IPS DF 19.7 (cell line): ENCODE measurements around the gene CHD1L.
A peak's percentile ranks its signal among the peaks of the same experiment; 100 is the strongest.
"Not testable (repeated sequence)": the region's sequence is repeated elsewhere in the genome, so short reads cannot be mapped to it uniquely, and the experiment has no call there.

Experiments used
- DNase-seq: peaks from one replicate; pipeline ENCODE4 v3.0.0-alpha.2; 2013; ENCODE audit warnings: low read depth, low spot score

Gene CHD1L

GRCh38 chr1:147242449-147243227 lies at the start of gene CHD1L:
TSS of gene CHD1L (plus strand) at chr1:147242684. CDS start at chr1:147242704, 20 bp downstream.
- peak; percentile 82 for DNase-seq

GRCh38 chr1:147197324-147197723 lies 45.2 kb upstream of the CHD1L start:
- DNase-seq: not testable (repeated sequence)

GRCh38 chr1:147201276-147201675 lies 41.2 kb upstream of the CHD1L start:
- DNase-seq: no peak

GRCh38 chr1:147201786-147202185 lies 40.7 kb upstream of the CHD1L start:
- no peak for DNase-seq

- no peak for DNase-seq
These were observed 39.9 kb upstream of the CHD1L start for GRCh38 chr1:147202576-147202975.

GRCh38 chr1:147204080-147204479 lies 38.4 kb upstream of the CHD1L start:
- no peak for DNase-seq

GRCh38 chr1:147207192-147207591 lies 35.3 kb upstream of the CHD1L start:
- no peak for DNase-seq

GRCh38 chr1:147208619-147209018 lies 33.9 kb upstream of the CHD1L start:
- no peak for DNase-seq

GRCh38 chr1:147209825-147210821 lies 32.4 kb upstream of the CHD1L start:
- DNase-seq: no peak

- no peak for DNase-seq
These were observed 31.5 kb upstream of the CHD1L start for GRCh38 chr1:147210987-147211386.

GRCh38 chr1:147211577-147211976 lies 30.9 kb upstream of the CHD1L start:
- DNase-seq: no peak

GRCh38 chr1:147213271-147213670 lies 29.2 kb upstream of the CHD1L start:
- no peak for DNase-seq

- DNase-seq: no peak
These were observed 28.2 kb upstream of the CHD1L start for GRCh38 chr1:147214325-147214724.

GRCh38 chr1:147214842-147215539 lies 27.5 kb upstream of the CHD1L start:
- DNase-seq: no peak

GRCh38 chr1:147215540-147215916 lies 27.0 kb upstream of the CHD1L start:
- DNase-seq: no peak

- DNase-seq: no peak
These were observed 26.4 kb upstream of the CHD1L start for GRCh38 chr1:147216124-147216523.

- DNase-seq: no peak
These were observed 25.3 kb upstream of the CHD1L start for GRCh38 chr1:147217141-147217540.

- no peak for DNase-seq
These were observed 23.9 kb upstream of the CHD1L start for GRCh38 chr1:147218606-147219005.

GRCh38 chr1:147223740-147224615 lies 18.5 kb upstream of the CHD1L start:
- no peak for DNase-seq

- peak; percentile 45 for DNase-seq
These were observed 17.2 kb upstream of the CHD1L start, which contains the start of gene FMO5 for GRCh38 chr1:147225193-147225730. TSS of gene FMO5 (minus strand) at chr1:147225339. CDS start at chr1:147225029, 310 bp downstream.
